ENCODE data around the gene IRF2BP2. TPM values are rescaled to one million over a fixed set of nuclear protein-coding genes. Genes with fewer than 3 reads are reported as not detected.

Gene IRF2BP2
- total and polyA plus RNA-seq, 3 donors from 2014 or later = 82.0 to 100 (median 96.6) TPM

GRCh38 chr1:234564035-234565029 lies 45.6 kb downstream of the IRF2BP2 start:
- no peak overlapping the region for H3K4me3 ChIP-seq
- intact Hi-C loops (cut with DNase I; ENCODE audit: low total_unique reads) = no loop called here
- no peaks in the 10 kb centered on the region for H3K9me3 ChIP-seq
- no peaks in the 10 kb centered on the region for H3K36me3 ChIP-seq (ENCODE audit: low read depth, missing control alignments)
- H3K27ac ChIP-seq = no peak overlapping the region
- H3K27me3 ChIP-seq = no peaks in the 10 kb centered on the region
- DNase-seq = no peak
- TF ChIP-seq, protein P1, sequence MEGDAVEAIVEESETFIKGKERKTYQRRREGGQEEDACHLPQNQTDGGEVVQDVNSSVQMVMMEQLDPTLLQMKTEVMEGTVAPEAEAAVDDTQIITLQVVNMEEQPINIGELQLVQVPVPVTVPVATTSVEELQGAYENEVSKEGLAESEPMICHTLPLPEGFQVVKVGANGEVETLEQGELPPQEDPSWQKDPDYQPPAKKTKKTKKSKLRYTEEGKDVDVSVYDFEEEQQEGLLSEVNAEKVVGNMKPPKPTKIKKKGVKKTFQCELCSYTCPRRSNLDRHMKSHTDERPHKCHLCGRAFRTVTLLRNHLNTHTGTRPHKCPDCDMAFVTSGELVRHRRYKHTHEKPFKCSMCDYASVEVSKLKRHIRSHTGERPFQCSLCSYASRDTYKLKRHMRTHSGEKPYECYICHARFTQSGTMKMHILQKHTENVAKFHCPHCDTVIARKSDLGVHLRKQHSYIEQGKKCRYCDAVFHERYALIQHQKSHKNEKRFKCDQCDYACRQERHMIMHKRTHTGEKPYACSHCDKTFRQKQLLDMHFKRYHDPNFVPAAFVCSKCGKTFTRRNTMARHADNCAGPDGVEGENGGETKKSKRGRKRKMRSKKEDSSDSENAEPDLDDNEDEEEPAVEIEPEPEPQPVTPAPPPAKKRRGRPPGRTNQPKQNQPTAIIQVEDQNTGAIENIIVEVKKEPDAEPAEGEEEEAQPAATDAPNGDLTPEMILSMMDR (IDR thresholded peaks at IDR 0.05) = no peak
- TF ChIP-seq POLR2A (IDR thresholded peaks at IDR 0.05) = no peak
- WGBS, 2 donors = 84 to 89% methylated on average over 7 of the region's 7 CpGs
- H3K4me1 ChIP-seq = peaks cover 9% of the 10 kb centered on the region

DNA sequence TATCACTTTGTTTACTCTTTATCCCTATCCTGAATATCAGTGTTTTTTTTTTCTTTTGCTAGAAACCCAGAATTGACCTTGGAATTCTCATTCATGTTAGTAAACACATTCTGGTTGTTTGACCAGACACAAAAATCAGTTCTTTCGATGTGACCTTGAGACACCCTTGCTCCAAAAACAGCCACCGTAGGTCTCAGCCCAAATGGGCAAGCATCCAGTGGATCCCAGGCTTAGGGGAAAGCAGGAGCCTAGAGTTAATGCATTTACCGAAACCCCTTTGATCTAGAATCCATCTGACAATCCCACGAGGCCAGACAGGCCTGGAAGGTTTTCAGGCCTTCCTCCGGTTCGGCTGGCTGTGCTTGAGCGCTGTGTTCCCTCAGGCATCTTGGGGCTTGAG lies 47.6 kb downstream of the IRF2BP2 start:
- H3K36me3 ChIP-seq (ENCODE audit: low read depth, missing control alignments) = no peaks in the 10 kb centered on the region
- TF ChIP-seq, protein P1 (IDR thresholded peaks at IDR 0.05) = no peak
- no peak for TF ChIP-seq POLR2A (IDR thresholded peaks at IDR 0.05)
- peaks cover 9% of the 10 kb centered on the region for H3K4me1 ChIP-seq
- no peak overlapping the region for H3K4me3 ChIP-seq
- intact Hi-C loops (cut with DNase I; ENCODE audit: low total_unique reads) = no loop called here
- 37 to 41% methylated on average over 6 to 7 of the region's 7 CpGs for WGBS, 2 donors
- peak; percentile 73 for DNase-seq
- no peaks in the 10 kb centered on the region for H3K27me3 ChIP-seq
- peak overlapping the region; percentile 46 to 75 for H3K27ac ChIP-seq
- H3K9me3 ChIP-seq = no peaks in the 10 kb centered on the region

GRCh38 chr1:234561319-234561718 lies 48.7 kb downstream of the IRF2BP2 start:
- no peak for TF ChIP-seq POLR2A (IDR thresholded peaks at IDR 0.05)
- TF ChIP-seq, protein P1 (IDR thresholded peaks at IDR 0.05) = no peak
- no peak for DNase-seq

DNA sequence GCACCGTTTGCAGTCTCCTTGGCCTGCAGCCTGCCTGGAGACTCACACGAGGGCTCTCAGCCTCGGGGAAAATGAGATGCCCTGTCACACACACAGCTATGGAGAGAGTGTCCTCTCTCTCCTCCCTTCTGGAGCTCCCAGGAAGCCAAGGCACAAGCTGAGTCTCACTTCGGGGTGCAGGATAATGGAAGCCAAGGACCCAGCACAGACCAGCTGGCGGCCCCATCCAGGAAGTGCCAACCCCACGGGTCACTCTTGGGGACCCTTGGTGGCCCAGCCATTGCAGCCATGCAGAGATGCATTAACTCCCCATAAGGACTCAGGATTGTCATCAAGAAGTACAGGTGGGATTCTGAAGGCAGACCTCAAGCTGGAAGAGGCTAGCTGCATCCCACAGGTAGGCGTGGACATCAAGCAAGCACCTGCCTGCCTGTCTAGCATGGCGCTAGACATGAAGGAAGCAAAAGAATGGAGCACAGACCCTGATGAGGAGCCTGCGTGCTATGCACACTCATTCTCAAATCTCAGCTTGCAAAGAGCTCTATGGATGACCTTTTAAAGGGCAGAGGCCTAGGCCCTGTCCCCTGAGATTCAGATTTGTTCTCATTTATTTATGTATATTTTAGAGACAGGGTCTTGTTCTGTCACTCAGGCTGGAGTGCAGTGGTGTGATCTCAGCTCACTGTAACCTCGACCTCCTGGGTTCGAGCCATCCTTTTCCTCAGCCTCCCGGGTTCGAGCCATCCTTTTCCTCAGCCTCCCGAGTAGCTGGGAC lies 49.9 kb downstream of the IRF2BP2 start:
- WGBS, 2 donors = 91 to 92% methylated on average over 12 to 14 of the region's 14 CpGs
- H3K27ac ChIP-seq = no peak overlapping the region
- no peak for DNase-seq
- no peak overlapping the region for H3K4me3 ChIP-seq
- intact Hi-C loops (cut with DNase I; ENCODE audit: low total_unique reads) = no loop called here
- H3K27me3 ChIP-seq = no peaks in the 10 kb centered on the region
- H3K9me3 ChIP-seq = no peaks in the 10 kb centered on the region
- no peaks in the 10 kb centered on the region for H3K36me3 ChIP-seq (ENCODE audit: low read depth, missing control alignments)
- no peak for TF ChIP-seq POLR2A (IDR thresholded peaks at IDR 0.05)
- TF ChIP-seq, protein P1 (IDR thresholded peaks at IDR 0.05) = no peak
- peaks cover 9% of the 10 kb centered on the region for H3K4me1 ChIP-seq

More at GRCh38 chr1:234561319-234561718, 48.7 kb downstream of the IRF2BP2 start:
- no peak overlapping the region for H3K4me3 ChIP-seq
- WGBS, 2 donors = 86% methylated on average over 5 of the region's 5 CpGs
- peaks cover 9% of the 10 kb centered on the region for H3K4me1 ChIP-seq
- H3K27ac ChIP-seq = no peak overlapping the region
- H3K9me3 ChIP-seq = no peaks in the 10 kb centered on the region
- intact Hi-C loops (cut with DNase I; ENCODE audit: low total_unique reads) = no loop called here
- no peaks in the 10 kb centered on the region for H3K36me3 ChIP-seq (ENCODE audit: low read depth, missing control alignments)
- no peaks in the 10 kb centered on the region for H3K27me3 ChIP-seq

Measured in testis (tissue), 3 donors.